Liver (tissue), 3 donors: ENCODE data around the gene ZNF195.

Experiments used
- CTCF ChIP-seq: fragments of 150-350 bp; IDR thresholded peaks from 2 replicates; pipeline ENCODE4 v1.5.1; 2017; ENCODE audit warnings: improper control_type of control experiment, low read depth, low read length; ENCODE audit not compliant: missing input control
- EGR1 ChIP-seq, 2 donors: IDR thresholded peaks; 2 replicates each; pipeline ENCODE4 v1.6.1; 2016 to 2018; ENCODE audit warnings: antibody characterized with exemption in 2 of 2, low read depth in 2 of 2
- RXRA ChIP-seq, 2 donors: IDR thresholded peaks; 2 replicates each; pipeline ENCODE4 v1.6.1; 2017 to 2018; ENCODE audit warnings: antibody characterized with exemption in 2 of 2, mild to moderate bottlenecking in 1 of 2
- SP1 ChIP-seq: IDR thresholded peaks from 2 replicates; pipeline ENCODE4 v1.6.1; 2018; ENCODE audit warnings: antibody characterized with exemption, mild to moderate bottlenecking
- TF ChIP-seq, protein P1 (sequence below): IDR thresholded peaks from 2 replicates; pipeline ENCODE4 v1.6.1; 2016; ENCODE audit warnings: antibody characterized with exemption, mild to moderate bottlenecking
- donor health status: healthy.
- donor health status: healthy.

DNA sequence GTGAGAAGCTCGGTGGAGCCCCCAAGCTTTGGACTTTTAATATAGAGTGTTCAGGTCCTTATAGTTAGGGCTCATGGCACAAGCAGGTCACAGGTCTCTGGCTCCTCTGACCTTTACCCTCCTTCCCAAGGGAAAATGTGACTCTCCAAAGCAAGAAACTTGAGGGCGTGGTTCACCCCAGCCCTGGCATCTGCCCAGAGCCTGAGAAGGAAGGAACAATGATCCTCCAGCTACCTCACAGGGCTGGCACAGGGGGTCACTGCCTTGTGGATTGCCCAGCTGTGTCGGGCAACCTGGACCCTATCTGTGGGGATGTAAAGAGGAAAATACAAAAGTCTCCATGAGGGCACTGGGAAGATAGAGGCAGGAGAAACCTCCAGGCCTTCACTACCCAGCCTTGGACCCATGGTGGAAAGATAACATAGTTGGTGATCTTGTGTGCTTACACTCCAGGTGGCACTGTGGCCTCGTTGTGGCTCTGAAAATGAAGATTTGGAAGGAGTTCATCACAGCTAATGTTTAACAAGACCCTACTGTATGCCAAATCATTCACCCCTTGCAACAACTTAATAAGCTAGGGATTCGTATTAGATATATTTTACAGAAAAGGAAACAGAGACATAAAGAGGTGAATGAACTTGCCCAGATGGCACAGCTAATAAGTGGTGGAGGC lies 3.8 kb upstream of the ZNF195 start:
- TF ChIP-seq EGR1 (IDR thresholded peaks at IDR 0.05; ENCODE audit: low read depth in 2 of 2), result no peak
- TF ChIP-seq CTCF, result no peak
- TF ChIP-seq, protein P1, sequence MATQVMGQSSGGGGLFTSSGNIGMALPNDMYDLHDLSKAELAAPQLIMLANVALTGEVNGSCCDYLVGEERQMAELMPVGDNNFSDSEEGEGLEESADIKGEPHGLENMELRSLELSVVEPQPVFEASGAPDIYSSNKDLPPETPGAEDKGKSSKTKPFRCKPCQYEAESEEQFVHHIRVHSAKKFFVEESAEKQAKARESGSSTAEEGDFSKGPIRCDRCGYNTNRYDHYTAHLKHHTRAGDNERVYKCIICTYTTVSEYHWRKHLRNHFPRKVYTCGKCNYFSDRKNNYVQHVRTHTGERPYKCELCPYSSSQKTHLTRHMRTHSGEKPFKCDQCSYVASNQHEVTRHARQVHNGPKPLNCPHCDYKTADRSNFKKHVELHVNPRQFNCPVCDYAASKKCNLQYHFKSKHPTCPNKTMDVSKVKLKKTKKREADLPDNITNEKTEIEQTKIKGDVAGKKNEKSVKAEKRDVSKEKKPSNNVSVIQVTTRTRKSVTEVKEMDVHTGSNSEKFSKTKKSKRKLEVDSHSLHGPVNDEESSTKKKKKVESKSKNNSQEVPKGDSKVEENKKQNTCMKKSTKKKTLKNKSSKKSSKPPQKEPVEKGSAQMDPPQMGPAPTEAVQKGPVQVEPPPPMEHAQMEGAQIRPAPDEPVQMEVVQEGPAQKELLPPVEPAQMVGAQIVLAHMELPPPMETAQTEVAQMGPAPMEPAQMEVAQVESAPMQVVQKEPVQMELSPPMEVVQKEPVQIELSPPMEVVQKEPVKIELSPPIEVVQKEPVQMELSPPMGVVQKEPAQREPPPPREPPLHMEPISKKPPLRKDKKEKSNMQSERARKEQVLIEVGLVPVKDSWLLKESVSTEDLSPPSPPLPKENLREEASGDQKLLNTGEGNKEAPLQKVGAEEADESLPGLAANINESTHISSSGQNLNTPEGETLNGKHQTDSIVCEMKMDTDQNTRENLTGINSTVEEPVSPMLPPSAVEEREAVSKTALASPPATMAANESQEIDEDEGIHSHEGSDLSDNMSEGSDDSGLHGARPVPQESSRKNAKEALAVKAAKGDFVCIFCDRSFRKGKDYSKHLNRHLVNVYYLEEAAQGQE, result no peak
- no peak for TF ChIP-seq RXRA (IDR thresholded peaks at IDR 0.05)
- TF ChIP-seq SP1, result no peak
